GM10266 (cell line): ENCODE results near the gene SEMA6B.

Experiments used
- DNase-seq: peaks from one replicate; pipeline ENCODE4 v3.0.0; 2012; ENCODE audit errors: extremely low spot score
- TF ChIP-seq, protein P1 (sequence below): IDR thresholded peaks from 2 replicates; pipeline ENCODE4 v1.5.1; 2012; ENCODE audit warnings: mild to moderate bottlenecking, low read depth; ENCODE audit not compliant: control insufficient read depth, insufficient read depth; ENCODE audit errors: missing control alignments

Gene SEMA6B

DNA sequence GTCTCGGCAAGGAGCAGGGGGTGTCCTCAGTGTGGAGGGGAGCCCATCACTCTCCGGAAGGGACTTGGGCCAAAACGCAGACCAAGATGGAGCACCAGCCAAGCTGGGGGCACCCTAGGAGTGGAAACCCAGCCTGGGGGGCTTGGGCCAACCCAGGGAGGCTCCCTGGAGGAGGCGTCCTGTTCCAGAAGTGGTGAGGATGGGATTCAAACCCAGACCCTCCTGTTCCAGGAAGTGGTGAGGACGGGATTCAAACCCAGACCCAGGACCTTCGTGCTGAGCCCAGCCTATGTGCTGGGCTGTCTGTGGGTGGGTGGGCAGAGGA is 40.4 kb downstream of the SEMA6B start:
- DNase-seq = no peak
- TF ChIP-seq, protein P1, sequence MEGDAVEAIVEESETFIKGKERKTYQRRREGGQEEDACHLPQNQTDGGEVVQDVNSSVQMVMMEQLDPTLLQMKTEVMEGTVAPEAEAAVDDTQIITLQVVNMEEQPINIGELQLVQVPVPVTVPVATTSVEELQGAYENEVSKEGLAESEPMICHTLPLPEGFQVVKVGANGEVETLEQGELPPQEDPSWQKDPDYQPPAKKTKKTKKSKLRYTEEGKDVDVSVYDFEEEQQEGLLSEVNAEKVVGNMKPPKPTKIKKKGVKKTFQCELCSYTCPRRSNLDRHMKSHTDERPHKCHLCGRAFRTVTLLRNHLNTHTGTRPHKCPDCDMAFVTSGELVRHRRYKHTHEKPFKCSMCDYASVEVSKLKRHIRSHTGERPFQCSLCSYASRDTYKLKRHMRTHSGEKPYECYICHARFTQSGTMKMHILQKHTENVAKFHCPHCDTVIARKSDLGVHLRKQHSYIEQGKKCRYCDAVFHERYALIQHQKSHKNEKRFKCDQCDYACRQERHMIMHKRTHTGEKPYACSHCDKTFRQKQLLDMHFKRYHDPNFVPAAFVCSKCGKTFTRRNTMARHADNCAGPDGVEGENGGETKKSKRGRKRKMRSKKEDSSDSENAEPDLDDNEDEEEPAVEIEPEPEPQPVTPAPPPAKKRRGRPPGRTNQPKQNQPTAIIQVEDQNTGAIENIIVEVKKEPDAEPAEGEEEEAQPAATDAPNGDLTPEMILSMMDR = no peak

DNA sequence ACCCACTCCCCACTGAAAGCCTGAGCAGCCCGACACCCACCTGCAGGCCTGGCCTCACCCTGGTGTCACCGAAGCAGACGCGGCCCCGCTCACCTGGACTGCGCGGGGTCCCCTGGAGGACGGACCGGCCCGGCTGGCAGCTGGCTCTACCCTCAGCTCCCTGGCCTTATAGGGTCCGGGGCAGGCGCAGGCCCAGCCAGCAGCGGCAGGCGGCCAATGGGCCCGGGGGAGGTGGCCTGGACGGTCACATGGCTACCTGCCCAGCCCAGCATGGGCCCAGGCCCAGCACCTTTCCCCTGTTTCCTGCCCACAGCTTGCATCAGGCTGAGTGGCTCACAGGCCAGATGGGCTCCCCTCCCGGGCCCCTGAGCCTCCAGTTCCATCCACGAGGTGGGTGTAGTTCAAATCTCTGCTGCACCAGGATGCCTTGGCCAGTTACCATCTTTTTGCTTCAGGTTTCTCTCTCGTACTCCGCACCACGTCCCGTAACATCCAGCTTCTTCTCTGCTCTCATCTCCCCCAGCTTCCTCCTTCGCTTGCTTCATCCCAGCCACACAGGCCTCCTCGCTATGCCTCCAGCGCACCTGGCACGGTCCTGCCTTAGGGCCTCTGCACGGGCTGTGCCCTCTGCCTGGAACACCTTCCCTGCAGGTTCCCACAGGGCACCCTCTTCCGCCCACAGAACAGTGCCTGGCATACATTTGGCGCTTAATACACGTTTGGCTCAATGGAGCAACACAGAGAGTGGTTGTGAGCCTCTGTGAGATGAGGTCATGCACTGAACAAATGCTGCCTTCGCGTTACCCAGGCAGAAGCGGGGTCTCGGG is 40.9 kb downstream of the SEMA6B start, which contains the start of gene PLIN4:
PLIN4 (minus strand) TSS at position 142 of the 827 bp plus-strand sequence. CDS start 214 bp downstream, outside the sequence.
- no peak for DNase-seq
- TF ChIP-seq, protein P1 = no peak

DNA sequence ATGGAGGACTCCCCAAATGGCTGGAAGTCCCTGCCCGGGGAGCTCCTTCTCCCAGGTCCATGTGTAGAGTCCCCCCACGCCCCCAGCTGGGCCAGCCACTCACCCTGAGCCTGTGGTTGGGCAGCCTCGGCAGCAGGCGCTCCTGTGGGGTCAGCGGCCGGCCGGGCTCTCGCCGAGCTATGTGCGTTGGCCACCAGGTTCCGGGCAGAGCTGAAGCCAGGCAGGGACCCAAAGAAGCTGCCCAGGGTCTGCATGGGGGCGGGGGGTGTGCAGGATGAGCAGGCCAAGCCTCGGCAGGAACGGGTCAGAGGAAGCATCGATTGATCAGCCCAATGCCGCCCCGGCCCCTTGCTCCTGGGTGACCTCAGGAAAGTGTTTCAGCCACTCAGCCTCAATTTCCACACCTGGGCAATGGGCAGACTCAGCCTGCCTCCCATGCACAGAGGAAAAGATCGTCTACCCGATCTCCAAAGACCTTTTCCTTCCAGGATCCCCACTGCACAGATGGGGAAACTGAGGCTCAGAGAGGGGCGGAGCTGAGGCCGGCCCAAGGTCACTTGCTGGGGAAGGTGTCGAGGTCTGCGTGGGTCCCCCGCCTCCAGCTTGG is 41.9 kb downstream of the SEMA6B start:
- DNase-seq = no peak
- TF ChIP-seq, protein P1 = no peak

DNA sequence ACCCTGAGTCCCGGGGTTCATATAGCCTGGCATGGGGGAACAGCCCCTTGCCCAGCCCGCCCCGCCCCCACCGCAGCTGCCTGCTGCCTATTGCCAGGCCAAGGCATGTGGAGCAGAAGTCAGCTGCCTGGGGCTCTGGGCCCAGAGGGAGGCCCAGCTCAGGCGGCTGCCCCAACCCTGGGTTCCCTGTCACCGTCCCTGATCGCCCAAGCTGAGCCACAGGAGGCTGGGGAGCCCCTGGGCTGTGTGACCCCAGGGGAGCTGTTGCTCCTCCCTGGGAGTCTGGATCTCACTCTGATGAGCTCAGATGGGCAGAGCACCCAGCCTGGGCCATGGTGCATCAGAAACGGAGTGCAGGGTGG is 42.6 kb downstream of the SEMA6B start:
- no peak for DNase-seq
- TF ChIP-seq, protein P1 = no peak

DNA sequence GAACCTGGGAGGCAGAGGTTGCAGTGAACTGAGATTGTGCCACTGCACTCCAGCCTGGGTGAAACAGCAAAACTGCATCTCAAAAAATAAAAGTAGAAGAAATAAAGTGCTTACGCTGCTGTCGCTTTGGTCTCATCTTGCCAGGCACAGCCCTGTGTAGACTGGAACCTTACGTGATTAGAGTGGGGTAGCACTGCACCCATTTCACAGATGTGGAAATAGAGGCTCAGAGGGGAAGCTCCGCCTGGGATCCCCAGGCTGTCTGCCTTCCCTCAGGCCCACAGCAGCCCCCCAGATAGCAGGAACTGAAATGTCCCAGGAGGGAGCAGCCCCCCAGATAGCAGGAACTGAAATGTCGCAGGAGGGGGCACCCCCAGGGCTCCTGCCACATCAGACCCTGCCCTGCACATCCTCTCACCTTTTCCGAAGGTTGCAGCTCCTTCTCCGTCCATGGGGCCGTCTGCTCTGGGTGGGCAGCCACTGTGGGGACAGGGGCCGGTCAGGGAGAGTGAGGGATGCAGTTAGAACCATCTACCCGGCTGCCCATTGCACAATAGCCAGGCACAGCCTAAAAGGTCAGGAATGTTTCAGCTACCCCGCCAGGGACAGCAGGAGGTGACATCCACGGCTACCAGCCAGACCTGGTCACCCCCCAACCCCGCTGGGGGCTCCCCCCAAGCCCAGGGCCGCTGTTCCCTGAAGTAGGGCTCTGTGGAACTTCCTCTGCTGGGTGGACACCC is 43.1 kb downstream of the SEMA6B start:
- TF ChIP-seq, protein P1 = no peak
- DNase-seq = no peak

DNA sequence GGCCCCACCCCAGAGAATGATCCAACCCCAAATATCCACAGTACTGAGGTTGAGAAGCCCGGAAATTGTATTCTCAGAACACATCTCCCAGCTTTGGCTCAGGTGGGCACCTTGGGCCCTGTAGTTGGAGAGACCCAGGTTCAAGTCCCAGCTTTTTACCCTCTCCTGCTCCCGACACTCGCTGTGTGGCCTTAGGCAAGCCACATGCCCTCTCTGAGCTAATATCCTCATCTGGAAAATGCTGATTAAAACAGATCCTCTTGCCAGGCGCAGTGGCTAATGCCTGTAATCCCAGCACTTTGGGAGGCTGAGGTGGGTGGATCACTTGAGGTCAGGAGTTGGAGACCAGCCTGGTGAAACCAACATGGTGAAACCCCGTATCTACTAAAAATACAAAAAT is 43.8 kb downstream of the SEMA6B start:
- TF ChIP-seq, protein P1 = no peak

More for the DNA sequence above, 43.8 kb downstream of the SEMA6B start:
- DNase-seq = no peak
